ENCODE data around the gene RHOF.
A peak's percentile ranks its signal among the peaks of the same experiment; 100 is the strongest.
"Not testable (repeated sequence)": the region's sequence is repeated elsewhere in the genome, so short reads cannot be mapped to it uniquely, and the experiment has no call there.

RHOF gene

DNA sequence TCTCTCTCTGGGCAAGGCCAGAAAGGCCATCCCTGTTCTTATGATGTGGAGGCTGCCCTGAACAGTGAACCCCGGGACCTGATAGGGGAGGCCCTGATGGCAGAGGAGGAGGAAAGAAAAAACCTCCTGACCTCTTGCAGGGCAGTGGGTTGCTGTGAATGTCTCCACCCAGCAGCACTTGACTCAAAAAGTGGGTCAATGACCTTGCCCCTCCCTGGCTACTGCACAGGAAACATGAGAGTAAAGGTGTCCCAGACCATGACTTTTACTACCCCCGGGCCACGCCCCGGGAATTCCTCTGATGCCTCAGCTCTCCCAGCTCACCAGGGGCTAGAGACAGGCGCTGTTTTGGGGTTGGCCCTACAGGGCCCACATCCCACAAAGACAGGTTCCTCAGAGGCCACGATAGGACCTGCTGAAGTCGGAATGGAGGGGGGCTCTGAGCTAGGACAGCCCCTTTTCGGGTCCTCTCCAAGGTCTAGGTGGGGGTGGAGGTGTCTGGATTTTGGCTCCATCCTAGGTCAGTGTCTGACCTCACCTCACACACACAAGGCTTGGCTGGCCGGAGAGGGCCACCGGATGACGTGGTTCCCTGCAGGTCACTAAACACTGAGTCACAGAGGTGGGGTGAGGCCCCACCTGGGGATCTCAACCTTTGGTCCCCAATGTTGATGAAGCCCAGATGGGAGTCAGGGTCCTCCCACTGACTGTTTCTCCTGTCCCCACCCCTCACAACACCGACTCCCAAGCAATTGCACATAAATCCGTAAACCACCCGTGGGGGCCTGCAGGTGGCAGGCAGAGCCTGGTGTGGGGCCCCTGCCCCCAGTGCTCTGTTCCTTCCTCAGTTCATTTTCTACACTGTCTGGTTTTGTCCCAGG lies 1.6 kb downstream of the RHOF start:
- no peak for DNase-seq

DNA sequence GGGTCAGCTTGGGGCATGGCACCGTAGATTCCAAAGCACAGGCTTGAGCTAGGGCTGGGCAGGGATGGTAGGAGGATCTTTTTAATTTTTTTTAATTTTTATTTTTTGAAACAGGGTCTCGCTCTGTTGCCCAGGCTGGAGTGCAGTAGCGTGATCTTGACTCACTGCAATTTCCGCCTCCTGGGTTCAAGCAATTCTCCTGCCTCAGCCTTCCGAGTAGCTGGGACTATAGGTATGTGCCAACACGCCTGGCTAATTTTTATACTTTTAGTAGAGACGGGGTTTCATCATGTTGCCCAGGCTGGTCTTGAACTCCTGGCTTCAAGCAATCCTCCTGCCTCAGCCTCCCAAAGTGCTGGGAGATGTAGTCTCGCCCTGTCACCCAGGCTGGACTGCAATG lies 2.7 kb downstream of the RHOF start:
- not testable (repeated sequence) for DNase-seq

- DNase-seq, result peak; percentile 88
Observed at GRCh38 chr12:121789800-121790728, 3.4 kb downstream of the RHOF start.

- DNase-seq, result peak; percentile 82
Observed at GRCh38 chr12:121789233-121789781, 4.2 kb downstream of the RHOF start.

GRCh38 chr12:121788176-121788818 lies 5.2 kb downstream of the RHOF start:
- DNase-seq, result no peak

- no peak for DNase-seq
Observed at GRCh38 chr12:121787063-121788025, 6.1 kb downstream of the RHOF start.

DNA sequence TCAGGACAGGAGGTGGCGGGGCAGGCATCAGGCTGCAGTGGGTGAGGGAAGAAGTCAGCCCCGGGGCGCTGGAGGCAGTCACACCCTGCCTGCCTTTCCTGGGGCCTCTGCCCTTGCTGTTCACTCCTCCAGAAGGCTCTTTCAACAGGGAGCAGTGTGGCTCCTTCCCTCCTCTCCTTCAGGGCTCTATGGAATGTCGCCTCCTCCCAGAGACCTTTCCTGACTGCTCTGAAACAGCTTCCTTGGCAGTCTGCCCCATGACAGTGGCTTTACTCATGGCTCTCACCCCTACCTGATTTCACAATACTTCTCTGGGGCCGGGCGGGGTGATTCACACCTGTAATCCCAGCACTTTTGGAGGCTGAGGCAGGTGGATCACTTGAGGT lies 7.1 kb downstream of the RHOF start:
- peak; percentile 89 for DNase-seq

- peak; percentile 95 for DNase-seq
Observed at GRCh38 chr12:121784460-121784859, 9.0 kb downstream of the RHOF start.

DNA sequence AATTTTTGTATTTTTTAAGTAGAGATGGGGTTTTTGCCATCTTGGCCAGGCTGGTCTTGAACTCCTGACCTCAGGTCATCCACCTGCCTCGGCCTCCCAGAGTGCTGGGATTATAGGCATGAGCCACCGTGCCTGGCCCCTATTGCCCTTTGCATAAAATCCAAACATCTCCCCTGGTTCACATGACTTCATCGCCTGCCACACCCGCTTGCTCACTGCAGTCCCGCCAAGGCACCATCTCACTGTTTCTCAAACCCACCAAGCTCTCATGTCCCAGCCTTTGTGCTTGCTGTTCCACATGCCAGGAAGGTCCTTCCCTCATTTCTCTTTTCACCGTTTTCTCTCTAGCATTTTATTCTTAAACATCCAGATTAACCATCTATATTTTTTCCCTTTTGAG lies 9.7 kb downstream of the RHOF start:
- peak; percentile 64 for DNase-seq

GRCh38 chr12:121781998-121782979 lies 11.2 kb downstream of the RHOF start:
- DNase-seq, result peak; percentile 67

DNA sequence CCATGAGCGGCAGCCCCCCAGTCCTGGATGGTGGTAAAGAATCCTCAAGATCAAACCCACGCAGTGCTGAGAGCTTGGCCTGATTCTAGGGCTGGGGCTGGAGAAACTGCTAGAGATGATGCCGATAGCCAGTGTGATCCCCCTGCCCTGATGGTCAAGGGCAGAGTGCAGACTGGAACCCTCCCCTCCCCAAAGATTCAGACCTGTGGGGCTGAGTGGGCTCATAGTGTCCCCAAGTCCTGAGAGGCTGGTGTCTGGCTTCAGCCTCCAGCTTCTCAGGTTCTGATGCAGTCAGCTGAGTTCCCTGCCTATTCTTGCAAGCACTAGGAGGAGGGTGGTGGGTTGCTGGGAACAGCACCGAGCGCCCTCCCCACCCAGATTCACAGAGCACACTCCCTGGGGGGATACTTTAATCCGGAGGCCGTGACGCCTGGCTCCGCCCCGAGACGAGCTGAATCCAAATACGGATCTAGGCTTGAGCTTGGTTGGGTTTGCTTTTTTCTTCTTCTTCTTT lies 11.9 kb downstream of the RHOF start:
- DNase-seq, result no peak

DNA sequence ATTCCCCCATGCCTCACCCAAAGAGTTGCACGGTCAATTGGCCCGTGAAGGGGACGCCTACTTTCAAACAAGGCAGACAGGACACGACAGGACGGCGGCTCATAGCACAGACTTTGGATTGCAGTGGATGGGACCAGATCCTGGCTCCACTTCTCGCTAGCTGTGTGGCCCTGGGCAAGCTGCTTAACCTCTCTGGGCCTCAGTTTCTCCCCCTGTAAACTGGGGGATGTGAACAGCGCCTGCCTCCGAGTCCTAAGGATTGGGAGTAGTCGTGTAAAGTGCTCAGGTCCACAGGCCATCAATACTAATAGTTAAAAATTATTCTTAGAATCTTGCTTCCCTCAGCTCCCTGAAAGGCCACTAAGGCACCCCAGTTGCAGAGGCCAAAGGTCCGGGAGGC lies 13.1 kb downstream of the RHOF start:
- no peak for DNase-seq

GRCh38 chr12:121779422-121779895 lies 14.0 kb downstream of the RHOF start:
- no peak for DNase-seq

DNA sequence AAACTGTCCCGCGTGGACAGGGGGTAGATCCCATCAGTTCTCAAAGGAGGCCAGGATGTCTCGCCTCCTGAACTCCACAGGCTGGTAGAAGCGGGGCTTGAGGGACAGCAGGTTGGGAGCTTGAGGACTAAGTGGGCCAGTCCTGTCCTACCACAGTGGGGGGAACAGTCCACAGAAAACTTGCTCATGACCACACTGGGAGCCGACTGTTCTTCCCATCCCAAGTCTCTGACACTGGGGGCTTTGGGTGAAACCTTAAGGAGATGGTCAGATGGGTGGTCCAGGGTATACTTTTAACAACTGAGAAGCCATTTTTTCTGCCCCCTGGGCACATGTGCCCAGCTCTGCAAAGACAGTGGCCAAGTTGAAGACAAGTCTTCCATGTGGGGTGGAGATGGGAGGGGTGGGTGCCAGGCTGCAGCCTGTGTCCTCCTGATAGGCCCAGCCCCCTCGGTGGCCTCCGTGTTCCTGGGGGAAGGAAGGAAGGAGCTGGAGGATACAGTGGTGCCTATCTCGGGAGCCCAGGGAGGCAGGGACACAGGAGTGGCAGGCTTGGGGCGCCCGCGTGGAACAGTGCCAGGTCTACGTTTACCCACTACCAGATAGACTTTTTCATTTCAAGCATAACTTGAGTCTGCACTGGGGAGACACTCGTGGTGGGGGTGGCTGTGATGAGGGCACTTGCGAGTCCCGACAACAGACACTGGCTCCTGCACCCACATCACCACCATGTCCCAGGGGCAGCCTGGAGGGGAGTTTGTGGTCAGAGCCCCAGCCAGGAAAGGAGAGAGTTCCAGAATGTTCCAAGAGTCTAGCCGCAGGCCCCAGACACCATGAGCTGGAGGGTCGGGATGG lies 14.7 kb downstream of the RHOF start:
- DNase-seq, result no peak

GRCh38 chr12:121776190-121777098 lies 17.0 kb downstream of the RHOF start:
- DNase-seq, result peak; percentile 78

GRCh38 chr12:121775501-121775900 lies 18.0 kb downstream of the RHOF start:
- DNase-seq, result no peak

- DNase-seq, result no peak
Observed at GRCh38 chr12:121774968-121775474, 18.5 kb downstream of the RHOF start.
